Stomach (tissue), 9 donors: Measurements from ENCODE around the gene CEBPE. TPM values are rescaled to one million over a fixed set of nuclear protein-coding genes. Genes with fewer than 3 reads are reported as not detected.
"Not testable (repeated sequence)": the region's sequence is repeated elsewhere in the genome, so short reads cannot be mapped to it uniquely, and the experiment has no call there.

Experiments
- DNase-seq, 2 donors: peaks; one replicate each; pipeline versions ENCODE4 v3.0.0 to v3.0.0-alpha.2; 2013 to 2019
- H3K27ac ChIP-seq, 5 donors: fragments of 200-600 bp in 4 of 5; sonication (generic) in 4 of 5; one replicate each; pipeline ENCODE4 v1.5.1; 2013 to 2019; ENCODE audit warnings: mild to moderate bottlenecking in 1 of 5, moderate library complexity in 1 of 5
- H3K27me3 ChIP-seq, 3 donors: fragments of 200-600 bp; sonication (generic); one replicate each; pipeline ENCODE4 v1.5.1; 2017 to 2019; ENCODE audit warnings: mixed run types in 1 of 3
- H3K36me3 ChIP-seq, 4 donors: fragments of 200-600 bp; sonication (generic); 1 replicate in 3 of 4; 2 replicates in 1 of 4; pipeline ENCODE4 v1.5.1; 2016 to 2019
- H3K4me1 ChIP-seq, 4 donors: fragments of 200-600 bp; sonication (generic); one replicate each; pipeline ENCODE4 v1.5.1; 2016 to 2019
- H3K4me3 ChIP-seq, 4 donors: fragments of 200-600 bp; sonication (generic) in 3 of 4; one replicate each; pipeline ENCODE4 v1.5.1; 2016 to 2019; ENCODE audit warnings: mild to moderate bottlenecking in 1 of 4
- H3K9me3 ChIP-seq, 4 donors: fragments of 200-600 bp; sonication (generic); one replicate each; pipeline ENCODE4 v1.5.1; 2016 to 2019
- CTCF ChIP-seq, 7 experiments: fragments of 450-650 bp in 4 of 7; fragments of 200-600 bp in 3 of 7; sonication (generic) in 3 of 7; IDR thresholded peaks; one replicate each; pipeline ENCODE4 v1.5.1; 2016 to 2019; ENCODE audit warnings: antibody characterized with exemption in 7 of 7, control low read depth in 2 of 7, mild to moderate bottlenecking in 1 of 7
- EP300 ChIP-seq: sonication (generic); formaldehyde crosslinking; IDR thresholded peaks from one replicate; pipeline ENCODE4 v1.6.1; 2017; ENCODE audit warnings: antibody characterized with exemption
- POLR2A ChIP-seq, 4 donors: fragments of 450-650 bp; IDR thresholded peaks; one replicate each; pipeline ENCODE4 v1.6.1; 2016; ENCODE audit warnings: antibody characterized with exemption in 4 of 4, control low read depth in 2 of 4, mild to moderate bottlenecking in 1 of 4, moderate library complexity in 1 of 4
- POLR2AphosphoS5 ChIP-seq, 3 donors: sonication (generic); formaldehyde crosslinking; IDR thresholded peaks; one replicate each; pipeline ENCODE4 v1.6.1; 2016; ENCODE audit warnings: antibody characterized with exemption in 3 of 3
- WGBS, 5 donors: extraction: QIAGEN DNeasy Blood & Tissue Kit in 3 of 5; methylation state at CpG; one replicate each; pipeline versions ENCODE4 v1.1.5 to v1.1.7; 2013 to 2018; 5-methylcytosine and 5-hydroxymethylcytosine counted together
- intact Hi-C: fragments of 100-400 bp; cut with DNase I; formaldehyde crosslinking; loops from one replicate; pipeline ENCODE4 v1.15.1; 2023; ENCODE audit warnings: low total_unique reads
- polyA plus RNA-seq, 3 donors: library from polyadenylated mRNA; stranded (reverse); fragments of 200-250 nt; gene quantifications; one replicate each; pipeline ENCODE4 v1.2.3, GENCODE V29; 2013
- total RNA-seq, 5 donors: library from RNA; depleted of rRNA; stranded (reverse); fragments of >200 nt; gene quantifications; one replicate each; pipeline versions ENCODE4 v1.1.0 to v1.2.3, GENCODE V29; 2014 to 2016
- donor health status: healthy with polysubstance abuse.
- donor health status: Bipolar disorder and iron deficiency.
- donor health status: healthy.

The CEBPE gene
- total and polyA plus RNA-seq, 8 donors, result 0.37 TPM; not detected in 7

DNA sequence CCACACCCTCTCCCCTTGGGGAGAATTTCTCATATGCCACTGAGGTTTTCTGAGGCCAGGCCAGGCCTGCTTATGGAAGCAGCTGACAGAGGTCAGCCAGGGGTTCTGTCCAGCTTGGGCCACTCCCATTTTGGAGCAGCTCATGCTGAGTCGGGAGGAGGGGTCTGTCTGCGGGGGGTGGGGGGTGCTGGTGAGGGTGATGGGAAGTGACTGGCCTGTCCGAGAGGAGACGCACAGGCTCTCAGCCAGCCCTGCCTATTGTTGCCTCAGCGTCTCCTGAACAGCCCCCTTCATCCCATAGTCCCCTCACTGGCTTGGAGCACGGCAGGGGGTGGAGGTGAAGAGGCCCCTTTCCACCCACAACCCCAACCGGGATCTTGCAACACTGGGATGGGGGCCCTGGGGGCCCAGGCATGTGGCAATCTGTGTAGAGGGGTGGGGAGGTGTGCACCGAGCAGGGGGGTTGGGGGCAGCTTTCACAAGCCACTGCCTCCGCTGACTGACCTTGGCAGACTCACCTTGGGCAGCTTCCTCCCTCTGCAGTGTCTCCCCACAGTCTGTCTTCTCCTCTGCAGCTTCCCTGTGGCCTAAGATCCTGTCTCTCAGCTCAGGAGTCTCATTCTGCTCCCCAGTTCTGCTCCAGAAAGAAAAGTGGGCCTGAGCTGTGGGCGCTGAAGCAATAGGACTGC lies 5.5 kb downstream of the CEBPE start:
- Histone ChIP-seq H3K27me3 (peaks cover 0 to 80% (median 16%) of the 10 kb centered on the region in 3 donors), H3K4me3 (no peak overlapping the region), H3K27ac (no peak overlapping the region), H3K4me1 (peaks cover 0 to 30% (median 9%) of the 10 kb centered on the region in 4 donors), H3K9me3 (no peaks in the 10 kb centered on the region), H3K36me3 (no peaks in the 10 kb centered on the region)
- DNase-seq, result peak in 1 of 2 donors; percentile 63
- WGBS, 5 donors, result 49 to 56% (median 54%) methylated on average over 7 to 10 of the region's 10 CpGs
- TF ChIP-seq POLR2AphosphoS5 (IDR thresholded peaks at IDR 0.05) (no peak), CTCF (IDR thresholded peaks at IDR 0.05) (no peak), POLR2A (IDR thresholded peaks at IDR 0.05) (no peak), EP300 (no peak)
- intact Hi-C loops, result no loop called here

DNA sequence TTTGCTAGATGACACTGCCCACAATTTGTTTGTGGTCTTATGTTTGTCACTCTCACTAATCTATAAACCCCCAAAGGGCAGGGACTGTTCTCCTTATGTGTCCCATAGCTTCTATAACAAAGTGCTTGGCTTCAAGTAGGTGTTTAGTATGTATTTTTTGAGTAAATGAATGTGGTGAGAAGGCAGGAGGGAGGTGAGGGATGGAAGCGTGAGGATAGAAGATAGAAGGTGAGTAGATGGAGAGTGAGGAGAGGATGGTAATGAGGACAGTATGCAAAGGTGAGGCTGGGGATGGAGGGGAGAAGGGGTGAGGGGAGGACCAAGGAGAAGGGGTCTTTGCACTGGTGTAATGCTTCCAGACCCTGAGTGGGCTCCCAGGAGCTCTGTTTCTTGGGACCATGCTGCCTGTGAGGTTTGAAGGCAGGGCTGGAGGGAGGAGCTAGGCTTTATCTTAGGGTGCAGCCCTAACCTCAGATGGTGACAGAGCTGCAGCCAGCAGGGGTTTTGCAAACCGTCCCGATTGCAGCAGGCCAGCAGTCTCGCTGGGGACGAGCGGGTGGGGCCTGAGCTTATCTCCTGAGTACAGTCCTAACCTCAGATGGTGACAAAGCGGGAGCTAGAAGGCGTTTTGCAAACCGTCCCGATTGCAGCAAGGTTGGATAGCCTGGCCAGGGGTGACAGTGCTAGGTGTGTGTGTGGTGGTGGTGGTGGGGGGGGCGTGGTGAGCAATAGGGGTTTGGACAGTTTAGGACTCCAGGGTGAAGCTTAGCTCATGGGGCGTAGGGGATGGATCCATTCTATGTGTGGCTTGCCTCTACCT lies 6.5 kb downstream of the CEBPE start:
- 24 to 44% (median 33%) methylated on average over 11 to 12 of the region's 12 CpGs for whole genome bisulfite sequencing, 5 donors
- TF ChIP-seq POLR2A (IDR thresholded peaks at IDR 0.05), result no peak
- no peak for TF ChIP-seq EP300
- TF ChIP-seq CTCF (IDR thresholded peaks at IDR 0.05), result no peak
- no peak overlapping the region for H3K4me3 ChIP-seq
- no peaks in the 10 kb centered on the region for H3K9me3 ChIP-seq
- H3K27me3 ChIP-seq, result peaks cover 0 to 72% (median 16%) of the 10 kb centered on the region in 3 donors
- no peak overlapping the region for H3K27ac ChIP-seq
- DNase-seq, result no peak
- intact Hi-C loops, result no loop called here
- H3K4me1 ChIP-seq, result peaks cover 0 to 30% (median 9%) of the 10 kb centered on the region in 4 donors
- H3K36me3 ChIP-seq, result no peaks in the 10 kb centered on the region

GRCh38 chr14:23110579-23111365 lies 8.3 kb downstream of the CEBPE start:
- Histone ChIP-seq H3K27ac (no peak overlapping the region), H3K4me1 (peaks cover 0 to 30% (median 9%) of the 10 kb centered on the region in 4 donors), H3K9me3 (no peaks in the 10 kb centered on the region), H3K4me3 (no peak overlapping the region), H3K36me3 (no peaks in the 10 kb centered on the region), H3K27me3 (peaks cover 0 to 60% (median 16%) of the 10 kb centered on the region in 3 donors)
- no peak for DNase-seq
- 45 to 58% (median 51%) methylated on average over 5 of the region's 5 CpGs for WGBS, 5 donors
- intact Hi-C loops, result no loop called here
- TF ChIP-seq POLR2A (IDR thresholded peaks at IDR 0.05) (no peak), POLR2AphosphoS5 (IDR thresholded peaks at IDR 0.05) (no peak), EP300 (no peak), CTCF (IDR thresholded peaks at IDR 0.05) (no peak)

GRCh38 chr14:23109769-23110168 lies 9.3 kb downstream of the CEBPE start:
- Histone ChIP-seq H3K36me3 (no peaks in the 10 kb centered on the region), H3K9me3 (no peaks in the 10 kb centered on the region), H3K4me3 (no peak overlapping the region), H3K27me3 (peaks cover 0 to 52% (median 16%) of the 10 kb centered on the region in 3 donors), H3K4me1 (peaks cover 0 to 23% (median 12%) of the 10 kb centered on the region in 4 donors), H3K27ac (no peak overlapping the region)
- no peak for DNase-seq
- 68 to 89% (median 86%) methylated on average over 1 of the region's 1 CpG for WGBS, 5 donors
- intact Hi-C loops, result no loop called here
- TF ChIP-seq CTCF (IDR thresholded peaks at IDR 0.05), result no peak

DNA sequence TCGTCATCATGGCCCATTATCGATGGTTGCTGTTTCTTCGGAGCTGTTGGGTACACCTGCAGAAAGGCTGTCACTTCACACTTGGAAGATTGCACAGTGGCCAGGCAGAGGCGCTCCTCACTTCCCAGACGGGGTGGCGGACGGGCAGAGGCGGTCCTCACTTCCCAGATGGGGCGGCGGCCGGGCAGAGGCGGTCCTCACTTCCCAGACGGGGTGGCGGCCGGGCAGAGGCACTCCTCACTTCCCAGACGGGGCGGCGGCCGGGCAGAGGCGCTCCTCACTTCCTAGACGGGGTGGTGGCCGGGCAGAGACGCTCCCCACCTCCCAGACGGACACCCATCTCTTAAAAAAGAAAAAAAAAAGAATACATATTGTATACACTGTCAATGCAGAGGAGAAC lies 10.9 kb downstream of the CEBPE start:
- 91 to 92% (median 91%) methylated on average over 19 to 24 of the region's 24 CpGs for whole genome bisulfite sequencing, 5 donors
- H3K4me3 ChIP-seq, DNase-seq, intact Hi-C loops, H3K27ac ChIP-seq, H3K9me3 ChIP-seq, H3K36me3 ChIP-seq: not testable (repeated sequence)
- H3K4me1 ChIP-seq, result peaks cover 0 to 16% (median 4%) of the 10 kb centered on the region in 4 donors
- H3K27me3 ChIP-seq, result peaks cover 0 to 36% (median 10%) of the 10 kb centered on the region in 3 donors

GRCh38 chr14:23107620-23108019 lies 11.4 kb downstream of the CEBPE start:
- WGBS, 5 donors, result 76 to 88% (median 81%) methylated on average over 2 to 5 of the region's 5 CpGs
- intact Hi-C loops, DNase-seq, H3K4me3 ChIP-seq, H3K27ac ChIP-seq, H3K9me3 ChIP-seq, H3K36me3 ChIP-seq: not testable (repeated sequence)
- Histone ChIP-seq H3K4me1 (peaks cover 0 to 12% (median under 1%) of the 10 kb centered on the region in 4 donors), H3K27me3 (peaks cover 0 to 30% (median 10%) of the 10 kb centered on the region in 3 donors)
